GM21367 (cell line): Measurements from ENCODE around the gene FAHD1.
"Not testable (repeated sequence)": the region's sequence is repeated elsewhere in the genome, so short reads cannot be mapped to it uniquely, and the experiment has no call there.

Source experiments
- ATAC-seq: cut with Tn5 transposase; IDR thresholded peaks from one replicate; pipeline ENCODE4 v1.9.1; 2021; ENCODE audit not compliant: unreplicated experiment

FAHD1 gene

GRCh38 chr16:1788708-1789100 lies 38.3 kb upstream of the FAHD1 start:
- ATAC-seq: no peak

- ATAC-seq: no peak
Observed at GRCh38 chr16:1789643-1790045, 37.4 kb upstream of the FAHD1 start.

GRCh38 chr16:1790261-1790610 lies 36.8 kb upstream of the FAHD1 start:
- ATAC-seq: no peak

- ATAC-seq: no peak
Observed at GRCh38 chr16:1790611-1791255, 36.3 kb upstream of the FAHD1 start.

- ATAC-seq: no peak
Observed at GRCh38 chr16:1791256-1791942, 35.6 kb upstream of the FAHD1 start.

GRCh38 chr16:1791943-1792812 lies 34.8 kb upstream of the FAHD1 start:
- ATAC-seq: no peak

- ATAC-seq: no peak
Observed at GRCh38 chr16:1792836-1793577, 34.0 kb upstream of the FAHD1 start.

- no peak for ATAC-seq
Observed at GRCh38 chr16:1793578-1794220, 33.3 kb upstream of the FAHD1 start, which contains the start of gene IGFALS. TSS of gene IGFALS (minus strand) at chr16:1793705. CDS start at chr16:1793652, 53 bp downstream.

GRCh38 chr16:1794221-1794871 lies 32.7 kb upstream of the FAHD1 start:
- ATAC-seq: no peak

- ATAC-seq: no peak
Observed at GRCh38 chr16:1794908-1795666, 31.9 kb upstream of the FAHD1 start.

- ATAC-seq: not testable (repeated sequence)
Observed at GRCh38 chr16:1799263-1799662, 27.7 kb upstream of the FAHD1 start.

GRCh38 chr16:1800701-1801100 lies 26.3 kb upstream of the FAHD1 start:
- ATAC-seq: no peak

- no peak for ATAC-seq
Observed at GRCh38 chr16:1807626-1808025, 19.4 kb upstream of the FAHD1 start.

GRCh38 chr16:1808691-1809090 lies 18.3 kb upstream of the FAHD1 start:
- no peak for ATAC-seq

- no peak for ATAC-seq
Observed at GRCh38 chr16:1809281-1809801, 17.7 kb upstream of the FAHD1 start.

- no peak for ATAC-seq
Observed at GRCh38 chr16:1810106-1810505, 16.9 kb upstream of the FAHD1 start.

- no peak for ATAC-seq
Observed at GRCh38 chr16:1810536-1810935, 16.5 kb upstream of the FAHD1 start.

GRCh38 chr16:1812732-1813163 lies 14.3 kb upstream of the FAHD1 start:
- ATAC-seq: no peak

GRCh38 chr16:1815461-1815860 lies 11.5 kb upstream of the FAHD1 start:
- ATAC-seq: no peak
